ENCODE results near the gene LRRC10B. TPM values are rescaled to one million over a fixed set of nuclear protein-coding genes. Genes with fewer than 3 reads are reported as not detected.

LRRC10B gene
- total RNA-seq, 4 donors from 2014 or later: 0.13 to 1.0 TPM; not detected in 2

DNA sequence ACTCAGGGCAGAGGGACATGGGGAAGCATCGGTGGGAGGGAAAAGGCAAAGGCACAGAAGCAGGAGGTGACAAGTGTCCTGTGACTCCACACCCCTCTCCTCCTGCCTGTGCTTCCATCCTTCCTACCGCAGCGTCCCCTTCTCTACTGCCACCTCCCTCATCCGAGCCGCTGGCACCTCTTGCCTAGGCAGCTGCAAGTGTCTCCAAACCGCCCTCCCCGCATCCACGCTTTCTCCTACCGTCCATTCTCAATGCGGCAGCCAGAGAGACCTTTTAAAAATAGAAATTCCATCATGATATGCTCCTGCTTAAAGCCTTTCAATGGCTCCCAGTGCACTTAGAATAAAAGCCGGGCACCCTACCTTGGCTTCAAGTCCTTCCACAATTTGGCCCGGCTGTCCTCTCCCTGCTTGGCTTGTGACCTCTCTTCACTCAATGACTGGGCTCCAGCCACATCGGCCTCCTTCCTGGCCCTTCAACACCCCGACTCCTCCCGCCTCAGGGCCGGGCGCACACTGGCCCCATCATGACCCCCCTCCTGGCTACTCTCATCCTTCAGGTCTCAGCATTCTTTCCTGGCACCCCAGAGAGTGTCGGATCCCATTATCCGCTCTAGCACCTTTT is 16.5 kb downstream of the LRRC10B start:
- H3K27ac ChIP-seq: no peak overlapping the region
- ATAC-seq: no peak
- in situ Hi-C loops (cut with MboI; ENCODE audit: low sequenced_read_pairs in 4 of 4): no loop called here

GRCh38 chr11:61526229-61526628 is 17.7 kb downstream of the LRRC10B start:
- intact Hi-C loops (cut with DNase I; ENCODE audit: low total_unique reads): no loop called here
- in situ Hi-C loops (cut with MboI; ENCODE audit: low sequenced_read_pairs in 4 of 4): no loop called here
- H3K4me3 ChIP-seq: no peak overlapping the region
- no peaks in the 10 kb centered on the region for H3K4me1 ChIP-seq
- no peak overlapping the region for H3K27ac ChIP-seq
- H3K36me3 ChIP-seq: no peaks in the 10 kb centered on the region
- H3K27me3 ChIP-seq: no peaks in the 10 kb centered on the region
- no peaks in the 10 kb centered on the region for H3K9me3 ChIP-seq
- TF ChIP-seq POLR2A (IDR thresholded peaks at IDR 0.05) (no peak), CTCF (IDR thresholded peaks at IDR 0.05 in 4 of 5, conservative IDR thresholded peaks at IDR 0.05 in 1 of 5) (no peak)
- DNase-seq: no peak
- no peak for ATAC-seq

More for the DNA sequence above, 16.5 kb downstream of the LRRC10B start:
- Histone ChIP-seq H3K9me3 (no peaks in the 10 kb centered on the region), H3K36me3 (no peaks in the 10 kb centered on the region), H3K27me3 (no peaks in the 10 kb centered on the region), H3K4me1 (no peaks in the 10 kb centered on the region), H3K4me3 (no peak overlapping the region)
- TF ChIP-seq CTCF (IDR thresholded peaks at IDR 0.05 in 4 of 5, conservative IDR thresholded peaks at IDR 0.05 in 1 of 5) (no peak), POLR2A (IDR thresholded peaks at IDR 0.05) (no peak)
- intact Hi-C loops (cut with DNase I; ENCODE audit: low total_unique reads): no loop called here
- DNase-seq: no peak

GRCh38 chr11:61526956-61527731 is 18.6 kb downstream of the LRRC10B start:
- Histone ChIP-seq H3K27me3 (no peaks in the 10 kb centered on the region), H3K4me3 (no peak overlapping the region), H3K27ac (no peak overlapping the region), H3K9me3 (no peaks in the 10 kb centered on the region), H3K36me3 (no peaks in the 10 kb centered on the region), H3K4me1 (no peaks in the 10 kb centered on the region)
- in situ Hi-C loops (cut with MboI; ENCODE audit: low sequenced_read_pairs in 4 of 4) (no loop called here), intact Hi-C loops (cut with DNase I; ENCODE audit: low total_unique reads) (no loop called here)
- no peak for ATAC-seq
- TF ChIP-seq CTCF (IDR thresholded peaks at IDR 0.05 in 4 of 5, conservative IDR thresholded peaks at IDR 0.05 in 1 of 5) (no peak), POLR2A (IDR thresholded peaks at IDR 0.05) (no peak)
- DNase-seq: no peak

- ATAC-seq (no peak), DNase-seq (no peak)
- no peak for TF ChIP-seq CTCF (IDR thresholded peaks at IDR 0.05 in 4 of 5, conservative IDR thresholded peaks at IDR 0.05 in 1 of 5)
- TF ChIP-seq POLR2A (IDR thresholded peaks at IDR 0.05): no peak
- Histone ChIP-seq H3K27ac (no peak overlapping the region), H3K9me3 (no peaks in the 10 kb centered on the region), H3K4me1 (no peaks in the 10 kb centered on the region), H3K4me3 (no peak overlapping the region), H3K36me3 (no peaks in the 10 kb centered on the region), H3K27me3 (no peaks in the 10 kb centered on the region)
- in situ Hi-C loops (cut with MboI; ENCODE audit: low sequenced_read_pairs in 4 of 4) (no loop called here), intact Hi-C loops (cut with DNase I; ENCODE audit: low total_unique reads) (no loop called here)
Measured at GRCh38 chr11:61528114-61528513, 19.6 kb downstream of the LRRC10B start.

Measured in gastrocnemius medialis (tissue), 4 donors.